HCT116 (cell line): ENCODE results near the gene S100A10. TPM values are rescaled to one million over a fixed set of nuclear protein-coding genes. Genes with fewer than 3 reads are reported as not detected.

ENCODE experiments used
- ATAC-seq: fragments of 200-7000 bp; cut with Tn5 transposase; 2 replicates; pipeline ENCODE4 v1.9.1; 2020; ENCODE audit warnings: mild to moderate bottlenecking, moderate library complexity
- BruUV-seq: library from RNA; stranded (reverse); fragments of 400-500 nt; replicated peaks from 2 replicates; lab custom pipeline; 2021; lab: Mats Ljungman, UMichigan
- CTCF ChIA-PET: fragments of 300-600 bp; sonication (Branson Sonifier 250); formaldehyde crosslinking; loops from one replicate; lab custom pipeline; 2021; ENCODE audit warnings: antibody characterized with exemption; lab: Charles Lee
- POLR2A ChIA-PET: fragments of 300-600, 350-600 bp; sonication (Branson Sonifier 250); formaldehyde crosslinking; loops from one replicate; lab custom pipeline; 2021; ENCODE audit warnings: antibody characterized with exemption; lab: Charles Lee
- RAD21 ChIA-PET, 2 experiments: fragments of 300-600 bp; sonication (Branson Sonifier 250); formaldehyde crosslinking; loops; one replicate each; lab custom pipeline; 2023; ENCODE audit warnings: low total read pairs in 2 of 2; ENCODE audit not compliant: uncharacterized antibody in 2 of 2, unreplicated experiment in 2 of 2, low non-redundant PET in 1 of 2; lab: Charles Lee
- DNase-seq: peaks from one replicate; pipeline ENCODE4 v3.0.0-alpha.2; 2010; ENCODE audit warnings: low read depth, low spot score
- H2AFZ ChIP-seq: fragments of 200-600 bp; shearing (Covaris generic), sonication (generic); 2 replicates; pipeline ENCODE4 v1.6.1; 2017; ENCODE audit warnings: low read depth, mixed run types, mixed read lengths, antibody characterized with exemption, low read length; ENCODE audit not compliant: poor library complexity, severe bottlenecking
- H3K27ac ChIP-seq: 2 replicates; pipeline ENCODE4 v1.5.1; 2012; ENCODE audit warnings: low read depth, low read length
- H3K27me3 ChIP-seq: fragments of 200-600 bp; sonication (generic); 2 replicates; pipeline ENCODE4 v1.6.1; 2016; ENCODE audit warnings: mixed run types, low read length, mixed read lengths; ENCODE audit not compliant: insufficient read depth
- H3K36me3 ChIP-seq, 2 experiments: fragments of 200-500 bp in 1 of 2; fragments of 200-600 bp in 1 of 2; sonication (Bioruptor generic) in 1 of 2; sonication (generic) in 1 of 2; 2 replicates each; pipeline versions ENCODE4 v1.5.1 to v1.6.1; 2014 to 2016; ENCODE audit warnings: low read length in 2 of 2, inconsistent platforms in 1 of 2, mixed read lengths in 1 of 2, mixed run types in 1 of 2; ENCODE audit not compliant: insufficient read depth in 2 of 2, control insufficient read depth in 1 of 2
- H3K4me1 ChIP-seq, 2 experiments: fragments of 200-600 bp in 1 of 2; sonication (generic) in 1 of 2; 2 replicates each; pipeline versions ENCODE4 v1.5.1 to v1.6.1; 2012 to 2017; ENCODE audit warnings: low read length in 2 of 2, inconsistent platforms in 1 of 2, mild to moderate bottlenecking in 1 of 2, mixed read lengths in 1 of 2, mixed run types in 1 of 2, moderate library complexity in 1 of 2; ENCODE audit not compliant: insufficient read depth in 2 of 2, control insufficient read depth in 1 of 2
- H3K4me2 ChIP-seq: fragments of 200-600 bp; sonication (generic); 2 replicates; pipeline ENCODE4 v1.6.1; 2017; ENCODE audit warnings: mixed run types, low read length, mixed read lengths
- H3K4me3 ChIP-seq, 2 experiments: fragments of 200-600 bp in 1 of 2; sonication (generic) in 1 of 2; replicated peaks in 1 of 2; 2 replicates each; pipeline ENCODE4 v1.5.1; 2011 to 2016; ENCODE audit warnings: low read length in 2 of 2, control low read depth in 1 of 2, low read depth in 1 of 2, mild to moderate bottlenecking in 1 of 2, mixed read lengths in 1 of 2, mixed run types in 1 of 2
- H3K79me2 ChIP-seq: fragments of 200-600 bp; sonication (generic); 2 replicates; pipeline ENCODE4 v1.6.1; 2017; ENCODE audit warnings: mild to moderate bottlenecking, mixed run types, low read length, moderate library complexity, mixed read lengths; ENCODE audit not compliant: insufficient read depth
- H3K9ac ChIP-seq: fragments of 200-600 bp; sonication (generic); 2 replicates; pipeline ENCODE4 v1.6.1; 2016; ENCODE audit warnings: low read length, mixed read lengths
- H3K9me2 ChIP-seq: fragments of 200-600 bp; sonication (generic), shearing (Covaris generic); 2 replicates; pipeline ENCODE4 v1.6.1; 2017; ENCODE audit warnings: mixed run types, mild to moderate bottlenecking, moderate library complexity; ENCODE audit not compliant: insufficient read depth
- H3K9me3 ChIP-seq, 2 experiments: fragments of 200-500 bp in 1 of 2; fragments of 200-600 bp in 1 of 2; sonication (Bioruptor generic) in 1 of 2; sonication (generic) in 1 of 2; 2 replicates each; pipeline ENCODE4 v1.6.1; 2014 to 2017; ENCODE audit warnings: low read length in 2 of 2, mixed read lengths in 2 of 2, inconsistent platforms in 1 of 2, low read depth in 1 of 2, mild to moderate bottlenecking in 1 of 2, mixed run types in 1 of 2, moderate library complexity in 1 of 2; ENCODE audit not compliant: control insufficient read depth in 1 of 2, insufficient read depth in 1 of 2
- H4K20me1 ChIP-seq: fragments of 200-600 bp; sonication (generic), shearing (Covaris generic); 2 replicates; pipeline ENCODE4 v1.6.1; 2017; ENCODE audit warnings: mixed run types, mild to moderate bottlenecking, moderate library complexity; ENCODE audit not compliant: insufficient read depth
- JUND ChIP-seq: IDR thresholded peaks from 2 replicates; pipeline ENCODE4 v1.6.1; 2012
- MAX ChIP-seq: IDR thresholded peaks from 2 replicates; pipeline ENCODE4 v1.6.1; 2012
- intact Hi-C: fragments of 100-400 bp; cut with micrococcal nuclease; formaldehyde crosslinking; loops from 2 replicates; pipeline ENCODE4 v1.10.0; 2022
- total RNA-seq: library from RNA; stranded (reverse); gene quantifications from one replicate; pipeline ENCODE4 v1.2.1, GENCODE V29; 2021; ENCODE audit not compliant: unreplicated experiment
- TF ChIP-seq, protein P1 (sequence below): IDR thresholded peaks from 2 replicates; pipeline ENCODE4 v1.6.1; 2011; ENCODE audit warnings: mild to moderate bottlenecking, low read length, moderate library complexity; ENCODE audit not compliant: insufficient replicate concordance; ENCODE audit errors: extremely low read depth

Gene S100A10
- total RNA-seq, 1 experiment from 2014 or later = 340 TPM

DNA sequence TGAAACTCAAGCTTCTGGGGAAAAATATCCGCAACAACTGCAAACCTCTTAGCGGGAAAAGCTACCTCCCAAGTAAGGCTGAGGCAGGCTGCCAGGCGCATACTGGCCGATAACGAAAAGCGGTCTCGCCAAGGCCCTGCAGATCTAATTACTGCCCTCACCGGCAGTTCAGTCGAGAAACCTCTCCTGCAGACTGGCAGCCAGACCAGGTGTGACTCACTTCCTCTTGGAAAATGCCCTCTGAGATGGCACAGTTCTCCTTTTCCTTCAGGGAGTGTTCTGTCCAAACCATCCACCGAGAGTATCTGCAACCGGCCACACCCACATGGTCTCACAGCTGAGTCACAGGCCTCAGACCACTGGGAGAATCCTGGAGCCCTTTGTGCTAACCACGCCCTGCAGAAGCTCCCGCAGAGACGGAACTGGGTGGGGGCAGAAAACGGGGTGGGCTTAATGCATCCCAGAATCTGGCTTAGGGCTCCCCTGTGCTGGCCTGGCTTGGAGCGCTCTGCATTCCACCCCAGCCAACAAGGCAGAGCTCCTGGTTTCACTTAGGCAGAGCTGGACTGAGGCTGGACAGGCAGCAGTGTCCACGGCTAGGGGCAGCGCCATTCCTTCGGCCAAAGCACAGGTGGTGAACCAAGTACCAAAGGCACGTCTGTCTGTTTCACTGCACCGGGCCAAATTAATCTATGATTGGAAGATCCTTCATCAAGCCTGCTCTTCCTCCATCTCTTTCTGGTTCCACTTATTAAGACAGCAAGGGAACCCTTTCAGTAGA lies 1.2 kb downstream of the S100A10 start (continued):
- TF ChIP-seq, protein P1, sequence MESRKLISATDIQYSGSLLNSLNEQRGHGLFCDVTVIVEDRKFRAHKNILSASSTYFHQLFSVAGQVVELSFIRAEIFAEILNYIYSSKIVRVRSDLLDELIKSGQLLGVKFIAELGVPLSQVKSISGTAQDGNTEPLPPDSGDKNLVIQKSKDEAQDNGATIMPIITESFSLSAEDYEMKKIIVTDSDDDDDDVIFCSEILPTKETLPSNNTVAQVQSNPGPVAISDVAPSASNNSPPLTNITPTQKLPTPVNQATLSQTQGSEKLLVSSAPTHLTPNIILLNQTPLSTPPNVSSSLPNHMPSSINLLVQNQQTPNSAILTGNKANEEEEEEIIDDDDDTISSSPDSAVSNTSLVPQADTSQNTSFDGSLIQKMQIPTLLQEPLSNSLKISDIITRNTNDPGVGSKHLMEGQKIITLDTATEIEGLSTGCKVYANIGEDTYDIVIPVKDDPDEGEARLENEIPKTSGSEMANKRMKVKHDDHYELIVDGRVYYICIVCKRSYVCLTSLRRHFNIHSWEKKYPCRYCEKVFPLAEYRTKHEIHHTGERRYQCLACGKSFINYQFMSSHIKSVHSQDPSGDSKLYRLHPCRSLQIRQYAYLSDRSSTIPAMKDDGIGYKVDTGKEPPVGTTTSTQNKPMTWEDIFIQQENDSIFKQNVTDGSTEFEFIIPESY = peak; percentile 74

DNA sequence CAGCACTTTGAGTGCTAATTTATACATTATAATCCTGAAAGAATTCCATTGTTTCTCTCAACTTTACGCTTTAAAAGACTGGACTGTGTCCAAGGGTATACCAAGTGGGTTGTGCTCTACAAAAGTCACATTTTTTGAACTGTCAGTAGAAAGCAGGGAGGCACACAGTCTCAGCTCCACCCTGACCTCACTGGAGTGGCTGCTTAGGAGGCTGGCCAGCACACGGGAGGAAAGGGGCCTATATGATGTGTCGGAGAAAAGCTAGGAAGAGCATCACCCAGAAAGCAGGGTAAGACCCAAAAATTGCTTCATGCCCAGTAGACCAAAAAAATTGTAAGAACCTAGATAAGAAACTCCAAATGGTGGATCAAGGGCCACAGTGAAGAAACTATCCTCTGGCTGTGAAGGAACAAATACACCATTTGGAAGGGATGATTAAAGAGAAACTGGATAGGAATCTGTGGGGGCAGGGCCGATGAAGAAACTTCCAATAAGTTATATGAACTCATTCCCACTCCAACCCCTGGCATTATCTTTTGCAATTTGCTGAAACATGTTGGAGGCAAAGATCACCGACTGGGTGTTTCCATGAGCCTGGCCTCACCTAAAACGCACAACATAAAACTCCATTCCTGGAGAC lies 1.9 kb downstream of the S100A10 start:
- H3K79me2 ChIP-seq = peaks cover 65% of the 10 kb centered on the region
- DNase-seq = no peak
- H3K27ac ChIP-seq = peak overlapping the region; percentile 87
- H3K4me3 ChIP-seq = peak overlapping the region; percentile 91 to 92
- no peak for TF ChIP-seq JUND
- TF ChIP-seq MAX = no peak
- TF ChIP-seq, all 23 proteins: peak for 0
- RAD21 ChIA-PET = interaction anchor here (0.9 to 1.2 kb wide), 3 partner anchors 24 kb away, joined by 3 to 4 read pairs (median 4); no protein-coding TSS in a partner anchor
- peaks cover 70 to 91% of the 10 kb centered on the region in 2 experiments for H3K4me1 ChIP-seq
- no TSS peak for BruUV-seq
- intact Hi-C loops = loop anchor here (2.0 kb wide), 1 partner anchor 47 kb away; no protein-coding TSS in a partner anchor
- peaks cover 24% of the 10 kb centered on the region; the same call in 1 of the 2 replicates for H4K20me1 ChIP-seq
- H3K9ac ChIP-seq = peak overlapping the region; percentile 95
- POLR2A ChIA-PET = interaction anchor here (0.9 to 1.8 kb wide), 7 partner anchors 10 to 83 kb away, joined by 3 to 8 read pairs (median 6); partner anchors contain the start of gene THEM4
- H3K9me3 ChIP-seq = no peaks in the 10 kb centered on the region
- CTCF ChIA-PET = interaction anchor here (0.8 to 5.3 kb wide), 4 partner anchors 8 to 24 kb away, joined by 4 to 84 read pairs (median 7); no protein-coding TSS in a partner anchor
- H3K9me2 ChIP-seq = no peaks in the 10 kb centered on the region
- H3K36me3 ChIP-seq = peaks cover 0 to under 1% of the 10 kb centered on the region in 2 experiments; a peak in 1 of 4 replicates
- H3K4me2 ChIP-seq = peak overlapping the region; percentile 81
- ATAC-seq = no peak
- no peak overlapping the region for H2AFZ ChIP-seq
- H3K27me3 ChIP-seq = no peaks in the 10 kb centered on the region
